HCT116 (cell line): ENCODE results near the gene SMG9.

Experiments
- SRF ChIP-seq: IDR thresholded peaks from 2 replicates; pipeline ENCODE4 v1.6.1; 2012; ENCODE audit warnings: low read depth
- TF ChIP-seq, protein P1 (sequence below), 3 experiments: fragments of 200-600 bp in 1 of 3; sonication (generic) in 1 of 3; IDR thresholded peaks in 2 of 3; conservative IDR thresholded peaks in 1 of 3; 2 replicates each; pipeline ENCODE4 v1.5.1; 2012 to 2017; ENCODE audit warnings: low read depth in 2 of 3, low read length in 2 of 3, antibody characterized with exemption in 1 of 3, borderline replicate concordance in 1 of 3, control low read depth in 1 of 3, mild to moderate bottlenecking in 1 of 3, mixed read lengths in 1 of 3, mixed run types in 1 of 3, moderate library complexity in 1 of 3; ENCODE audit not compliant: insufficient read depth in 1 of 3

DNA sequence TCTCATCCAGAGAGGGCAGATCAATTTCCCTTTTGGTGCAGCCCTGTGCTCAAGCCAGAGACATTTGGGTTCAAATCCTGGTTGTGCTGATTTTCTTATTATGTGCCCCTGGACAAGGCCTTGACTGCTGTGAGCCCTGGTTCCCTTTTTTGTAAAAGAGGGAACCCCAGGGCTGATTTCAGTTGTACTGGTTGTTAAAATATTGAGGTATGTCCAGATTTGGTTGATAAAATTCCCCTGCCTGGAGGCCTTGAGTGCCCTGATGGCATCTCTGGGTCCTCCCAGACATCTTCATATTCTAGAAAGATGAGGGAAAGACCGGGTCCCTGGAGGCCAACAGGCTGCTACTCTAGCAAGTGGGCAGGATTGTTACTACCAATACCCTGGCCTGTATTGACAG is 70.4 kb downstream of the SMG9 start:
- TF ChIP-seq, protein P1, sequence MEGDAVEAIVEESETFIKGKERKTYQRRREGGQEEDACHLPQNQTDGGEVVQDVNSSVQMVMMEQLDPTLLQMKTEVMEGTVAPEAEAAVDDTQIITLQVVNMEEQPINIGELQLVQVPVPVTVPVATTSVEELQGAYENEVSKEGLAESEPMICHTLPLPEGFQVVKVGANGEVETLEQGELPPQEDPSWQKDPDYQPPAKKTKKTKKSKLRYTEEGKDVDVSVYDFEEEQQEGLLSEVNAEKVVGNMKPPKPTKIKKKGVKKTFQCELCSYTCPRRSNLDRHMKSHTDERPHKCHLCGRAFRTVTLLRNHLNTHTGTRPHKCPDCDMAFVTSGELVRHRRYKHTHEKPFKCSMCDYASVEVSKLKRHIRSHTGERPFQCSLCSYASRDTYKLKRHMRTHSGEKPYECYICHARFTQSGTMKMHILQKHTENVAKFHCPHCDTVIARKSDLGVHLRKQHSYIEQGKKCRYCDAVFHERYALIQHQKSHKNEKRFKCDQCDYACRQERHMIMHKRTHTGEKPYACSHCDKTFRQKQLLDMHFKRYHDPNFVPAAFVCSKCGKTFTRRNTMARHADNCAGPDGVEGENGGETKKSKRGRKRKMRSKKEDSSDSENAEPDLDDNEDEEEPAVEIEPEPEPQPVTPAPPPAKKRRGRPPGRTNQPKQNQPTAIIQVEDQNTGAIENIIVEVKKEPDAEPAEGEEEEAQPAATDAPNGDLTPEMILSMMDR (IDR thresholded peaks at IDR 0.05 in 2 of 3, conservative IDR thresholded peaks at IDR 0.05 in 1 of 3; ENCODE audit: borderline replicate concordance in 1 of 3, insufficient read depth in 1 of 3, low read depth in 2 of 3, low read length in 2 of 3), result no peak
- no peak for TF ChIP-seq SRF
